T-helper 1 cell treated with Interleukin-12 subunit alpha and Interleukin-12 subunit beta and Interleukin-4 antibody, amounts not matched to agents 30 μg/mL and 1 μg/mL, for 36 hours (primary cell): ENCODE results near the gene ICAM4.

Experiments used
- H3K27ac Mint-ChIP-seq: one replicate; pipeline ENCODE4 v1.8.0; 2021; ENCODE audit warnings: mild to moderate bottlenecking, mixed read lengths
- H3K27me3 Mint-ChIP-seq: one replicate; pipeline ENCODE4 v1.8.0; 2021; ENCODE audit warnings: low read depth, mixed read lengths
- H3K36me3 Mint-ChIP-seq: one replicate; pipeline ENCODE4 v1.8.0; 2021; ENCODE audit warnings: low read depth, mixed read lengths
- H3K4me1 Mint-ChIP-seq: one replicate; pipeline ENCODE4 v1.8.0; 2021; ENCODE audit warnings: low read depth, mixed read lengths
- H3K4me3 Mint-ChIP-seq: one replicate; pipeline ENCODE4 v1.8.0; 2021; ENCODE audit warnings: mild to moderate bottlenecking, moderate library complexity, mixed read lengths
- H3K9me3 Mint-ChIP-seq: one replicate; pipeline ENCODE4 v1.8.0; 2021; ENCODE audit warnings: mixed read lengths

ICAM4 gene

DNA sequence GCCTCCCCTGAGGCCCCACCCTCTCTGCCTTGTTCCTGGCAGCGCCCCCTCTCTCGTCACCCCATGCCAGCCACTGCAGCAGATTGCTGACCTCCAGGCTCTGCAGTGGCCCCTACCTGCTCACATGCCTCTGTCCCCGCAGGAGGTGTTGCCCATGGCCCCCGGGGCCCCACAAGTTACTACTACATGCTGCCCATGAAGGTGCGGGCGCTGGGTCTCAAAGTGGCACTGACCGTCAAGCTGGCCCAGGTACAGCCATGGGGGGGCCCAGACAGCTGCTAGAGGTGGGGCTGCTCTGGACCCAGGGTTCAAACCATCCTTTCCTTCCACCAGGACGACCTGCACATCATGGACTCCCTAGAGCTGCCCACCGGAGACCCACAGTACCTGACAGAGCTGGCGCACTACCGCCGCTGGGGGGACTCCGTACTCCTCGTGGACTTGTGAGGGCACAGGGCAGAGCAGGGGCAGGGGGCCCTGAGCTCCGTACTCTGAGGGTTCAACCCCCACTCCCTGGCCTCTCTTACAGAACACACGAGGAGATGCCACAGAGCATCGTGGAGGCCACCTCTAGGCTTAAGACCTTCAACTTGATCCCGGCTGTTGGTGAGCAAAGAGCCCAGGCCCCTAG is 28.6 kb upstream of the ICAM4 start:
- no peaks in the 10 kb centered on the region for H3K9me3 Mint-ChIP-seq
- no peak overlapping the region for H3K27ac Mint-ChIP-seq
- no peaks in the 10 kb centered on the region for H3K27me3 Mint-ChIP-seq
- peaks cover 20% of the 10 kb centered on the region for H3K4me1 Mint-ChIP-seq
- no peak overlapping the region for H3K4me3 Mint-ChIP-seq
- peaks cover 27% of the 10 kb centered on the region for H3K36me3 Mint-ChIP-seq

DNA sequence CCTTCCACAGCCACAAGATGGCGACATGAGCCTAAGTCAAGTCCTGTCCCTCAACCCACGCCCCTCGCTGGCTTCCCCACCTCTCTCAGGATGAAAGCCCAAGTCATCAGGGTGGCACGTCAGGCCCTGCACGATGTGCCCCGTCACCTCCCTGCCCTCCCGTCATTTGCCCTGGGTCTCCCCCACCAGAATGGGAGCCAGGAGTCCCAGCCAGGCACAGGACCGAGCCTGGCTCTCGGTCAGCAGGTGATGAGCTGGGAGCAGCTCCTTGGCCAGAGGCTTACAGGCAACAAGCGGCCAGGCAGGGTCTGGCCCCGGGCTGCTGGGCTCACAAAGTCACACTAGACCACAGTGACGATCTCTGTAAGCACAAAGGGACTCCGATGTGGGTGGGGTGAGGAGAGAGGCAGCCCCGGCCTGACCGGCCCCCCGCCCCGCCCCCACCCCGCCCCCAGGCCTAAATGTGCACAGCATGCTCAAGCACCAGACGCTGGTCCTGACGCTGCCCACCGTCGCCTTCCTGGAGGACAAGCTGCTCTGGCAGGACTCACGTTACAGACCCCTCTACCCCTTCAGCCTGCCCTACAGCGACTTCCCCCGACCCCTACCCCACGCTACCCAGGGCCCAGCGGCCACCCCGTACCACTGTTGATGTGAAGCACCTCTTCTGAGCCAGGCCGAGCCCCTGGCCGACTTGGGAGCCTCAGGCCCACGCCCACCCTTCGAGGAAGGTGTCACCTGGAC is 27.4 kb upstream of the ICAM4 start:
- Mint-ChIP-seq H3K36me3 (peaks cover 19% of the 10 kb centered on the region), H3K4me3 (peak overlapping the region; percentile 34)

DNA sequence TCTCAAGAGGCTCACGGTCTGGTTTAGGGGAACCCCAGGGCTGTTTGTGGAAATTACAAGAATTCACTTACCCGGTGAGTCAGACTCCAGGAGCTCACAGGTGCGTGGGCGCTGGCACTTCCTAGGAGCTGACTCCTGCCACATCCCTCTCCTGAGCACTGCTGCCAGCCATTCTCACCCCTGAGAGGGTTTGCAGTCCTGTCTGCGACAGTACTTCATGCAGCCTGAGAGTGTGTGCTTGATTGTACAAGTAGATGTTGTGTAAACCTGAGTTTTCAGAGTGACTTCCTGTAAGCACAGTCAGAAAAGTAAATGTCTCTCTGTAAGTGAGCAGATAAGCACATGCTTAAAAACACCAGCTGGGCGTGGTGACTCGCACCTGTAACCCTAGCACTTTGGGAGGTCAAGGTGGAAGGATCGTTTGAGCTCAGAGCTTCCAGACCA is 26.6 kb upstream of the ICAM4 start:
- Mint-ChIP-seq H3K36me3 (peaks cover 16% of the 10 kb centered on the region), H3K27me3 (no peaks in the 10 kb centered on the region), H3K4me1 (peaks cover 17% of the 10 kb centered on the region), H3K27ac (peak overlapping the region; percentile 89), H3K4me3 (peak overlapping the region; percentile 60), H3K9me3 (no peaks in the 10 kb centered on the region)

More for the DNA sequence above, 27.4 kb upstream of the ICAM4 start:
- H3K9me3 Mint-ChIP-seq, result no peaks in the 10 kb centered on the region
- no peaks in the 10 kb centered on the region for H3K27me3 Mint-ChIP-seq
- peak overlapping the region; percentile 89 for H3K27ac Mint-ChIP-seq
- H3K4me1 Mint-ChIP-seq, result peaks cover 17% of the 10 kb centered on the region

DNA sequence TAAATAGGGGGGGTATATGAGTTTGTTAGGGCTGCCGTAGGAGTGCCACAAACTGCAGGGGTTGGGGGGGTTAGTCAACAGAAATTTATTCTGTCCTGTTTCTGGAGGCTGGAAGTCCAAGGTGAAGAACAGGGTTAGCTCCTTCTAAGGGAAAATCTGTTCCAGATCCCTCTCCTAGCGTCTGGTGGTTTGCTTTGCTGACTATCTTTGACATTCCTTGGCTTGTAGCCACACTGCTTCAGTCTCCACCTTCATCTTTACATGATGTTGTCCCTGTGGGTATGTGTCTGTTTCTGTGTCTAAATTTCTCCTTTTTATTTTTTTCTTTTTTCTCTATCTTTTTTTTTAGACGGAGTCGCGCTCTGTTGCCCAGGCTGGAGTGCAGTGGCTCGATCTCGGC is 24.0 kb upstream of the ICAM4 start:
- H3K36me3 Mint-ChIP-seq, result peaks cover 5% of the 10 kb centered on the region
- H3K27me3 Mint-ChIP-seq, result no peaks in the 10 kb centered on the region
- no peak overlapping the region for H3K4me3 Mint-ChIP-seq
- H3K4me1 Mint-ChIP-seq, result peaks cover 17% of the 10 kb centered on the region
- H3K9me3 Mint-ChIP-seq, result no peaks in the 10 kb centered on the region
- H3K27ac Mint-ChIP-seq, result no peak overlapping the region

DNA sequence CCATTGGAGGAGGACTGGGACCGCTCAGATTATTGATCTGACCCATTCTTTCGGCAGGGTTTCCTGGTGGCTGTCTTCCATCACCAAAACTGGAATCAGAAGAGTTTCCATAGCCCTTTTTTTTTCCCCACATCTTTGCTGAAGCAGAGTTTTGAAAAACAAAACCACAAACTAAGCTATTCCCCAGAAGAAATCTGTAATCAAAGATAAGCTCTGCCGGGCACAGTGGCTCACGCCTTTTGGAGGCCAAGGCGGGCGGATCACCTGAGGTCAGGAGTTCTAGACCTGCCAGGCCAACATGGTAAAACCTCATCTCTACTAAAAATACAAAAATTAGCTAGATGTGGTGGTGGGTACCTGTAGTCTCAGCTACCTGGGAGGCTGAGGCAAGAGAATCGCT is 20.0 kb upstream of the ICAM4 start:
- H3K27ac Mint-ChIP-seq, result no peak overlapping the region
- H3K4me3 Mint-ChIP-seq, result no peak overlapping the region
- H3K9me3 Mint-ChIP-seq, result no peaks in the 10 kb centered on the region
- H3K36me3 Mint-ChIP-seq, result peaks cover 3% of the 10 kb centered on the region
- peaks cover 11% of the 10 kb centered on the region for H3K4me1 Mint-ChIP-seq
- H3K27me3 Mint-ChIP-seq, result no peaks in the 10 kb centered on the region

DNA sequence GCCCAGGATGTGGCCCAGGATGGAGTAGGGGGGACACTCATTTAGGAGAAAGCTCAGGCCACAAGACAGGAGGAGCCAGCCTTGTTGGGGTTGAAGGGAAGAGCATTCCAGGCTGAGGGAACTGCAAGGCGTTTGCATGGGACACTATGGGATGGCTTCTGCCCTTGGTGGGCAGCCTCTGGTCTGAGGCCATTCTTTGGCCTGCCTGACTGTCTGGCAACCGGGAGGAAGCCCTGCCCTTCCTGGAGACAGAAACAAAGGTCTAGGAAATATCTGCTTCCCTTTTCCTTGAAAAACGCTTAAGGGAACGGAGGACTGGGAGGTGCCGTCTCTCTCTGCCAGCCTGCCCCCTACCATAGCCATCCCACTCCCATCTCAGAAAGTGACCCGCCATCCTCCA is 18.7 kb upstream of the ICAM4 start:
- Mint-ChIP-seq H3K4me3 (no peak overlapping the region), H3K27ac (no peak overlapping the region)

DNA sequence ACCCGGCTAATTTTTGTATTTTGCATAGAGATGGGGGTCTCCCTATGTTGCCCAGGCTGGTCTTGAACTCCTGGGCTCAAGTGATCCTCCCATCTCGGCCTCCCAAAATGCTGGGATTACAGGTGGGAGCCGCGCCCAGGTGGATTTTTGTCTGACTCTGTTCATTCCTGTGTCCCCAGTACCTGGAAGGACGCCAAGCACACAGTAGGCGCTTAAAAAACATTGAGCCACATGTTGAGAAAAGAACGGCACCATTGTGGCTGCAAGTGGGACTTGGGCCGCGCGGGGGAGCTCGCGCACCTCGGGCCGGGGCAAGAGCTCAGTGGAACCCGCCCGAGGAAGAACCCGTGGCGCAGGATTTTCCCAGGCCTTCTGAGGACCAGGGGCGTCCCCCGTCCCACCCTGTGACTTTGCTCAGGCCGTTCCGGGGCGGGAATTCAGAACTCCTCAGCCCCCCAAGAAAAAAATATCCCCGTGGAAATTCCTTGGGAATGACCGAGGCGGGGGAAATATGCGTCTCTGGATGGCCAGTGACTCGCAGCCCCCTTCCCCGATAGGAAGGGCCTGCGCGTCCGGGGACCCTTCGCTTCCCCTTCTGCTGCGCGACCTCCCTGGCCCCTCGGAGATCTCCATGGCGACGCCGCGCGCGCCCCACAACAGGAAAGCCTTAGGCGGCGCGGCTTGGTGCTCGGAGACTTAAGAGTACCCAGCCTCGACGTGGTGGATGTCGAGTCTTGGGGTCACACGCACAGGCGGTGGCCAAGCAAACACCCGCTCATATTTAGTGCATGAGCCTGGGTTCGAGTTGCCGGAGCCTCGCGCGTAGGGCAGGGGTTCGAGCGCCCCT is 17.2 kb upstream of the ICAM4 start:
- Mint-ChIP-seq H3K4me1 (peaks cover 19% of the 10 kb centered on the region), H3K36me3 (peaks cover 7% of the 10 kb centered on the region), H3K27ac (peak overlapping the region; percentile 90), H3K27me3 (no peaks in the 10 kb centered on the region), H3K4me3 (peak overlapping the region; percentile 90), H3K9me3 (no peaks in the 10 kb centered on the region)

More for the DNA sequence above, 18.7 kb upstream of the ICAM4 start:
- Mint-ChIP-seq H3K9me3 (no peaks in the 10 kb centered on the region), H3K36me3 (peaks cover 3% of the 10 kb centered on the region), H3K27me3 (no peaks in the 10 kb centered on the region), H3K4me1 (peaks cover 16% of the 10 kb centered on the region)

DNA sequence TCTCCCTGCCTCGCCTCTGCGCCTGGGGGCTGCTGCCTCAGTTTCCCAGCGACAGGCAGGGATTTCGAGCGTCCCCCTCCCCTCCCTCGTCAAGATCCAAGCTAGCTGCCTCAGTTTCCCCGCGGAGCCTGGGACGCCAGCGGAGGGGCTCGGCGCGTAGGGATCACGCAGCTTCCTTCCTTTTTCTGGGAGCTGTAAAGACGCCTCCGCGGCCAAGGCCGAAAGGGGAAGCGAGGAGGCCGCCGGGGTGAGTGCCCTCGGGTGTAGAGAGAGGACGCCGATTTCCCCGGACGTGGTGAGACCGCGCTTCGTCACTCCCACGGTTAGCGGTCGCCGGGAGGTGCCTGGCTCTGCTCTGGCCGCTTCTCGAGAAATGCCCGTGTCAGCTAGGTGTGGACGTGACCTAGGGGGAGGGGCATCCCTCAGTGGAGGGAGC is 16.6 kb upstream of the ICAM4 start:
- Mint-ChIP-seq H3K4me3 (peak overlapping the region; percentile 90), H3K27me3 (no peaks in the 10 kb centered on the region), H3K9me3 (no peaks in the 10 kb centered on the region), H3K4me1 (peaks cover 23% of the 10 kb centered on the region), H3K27ac (peak overlapping the region; percentile 90), H3K36me3 (peaks cover 14% of the 10 kb centered on the region)

DNA sequence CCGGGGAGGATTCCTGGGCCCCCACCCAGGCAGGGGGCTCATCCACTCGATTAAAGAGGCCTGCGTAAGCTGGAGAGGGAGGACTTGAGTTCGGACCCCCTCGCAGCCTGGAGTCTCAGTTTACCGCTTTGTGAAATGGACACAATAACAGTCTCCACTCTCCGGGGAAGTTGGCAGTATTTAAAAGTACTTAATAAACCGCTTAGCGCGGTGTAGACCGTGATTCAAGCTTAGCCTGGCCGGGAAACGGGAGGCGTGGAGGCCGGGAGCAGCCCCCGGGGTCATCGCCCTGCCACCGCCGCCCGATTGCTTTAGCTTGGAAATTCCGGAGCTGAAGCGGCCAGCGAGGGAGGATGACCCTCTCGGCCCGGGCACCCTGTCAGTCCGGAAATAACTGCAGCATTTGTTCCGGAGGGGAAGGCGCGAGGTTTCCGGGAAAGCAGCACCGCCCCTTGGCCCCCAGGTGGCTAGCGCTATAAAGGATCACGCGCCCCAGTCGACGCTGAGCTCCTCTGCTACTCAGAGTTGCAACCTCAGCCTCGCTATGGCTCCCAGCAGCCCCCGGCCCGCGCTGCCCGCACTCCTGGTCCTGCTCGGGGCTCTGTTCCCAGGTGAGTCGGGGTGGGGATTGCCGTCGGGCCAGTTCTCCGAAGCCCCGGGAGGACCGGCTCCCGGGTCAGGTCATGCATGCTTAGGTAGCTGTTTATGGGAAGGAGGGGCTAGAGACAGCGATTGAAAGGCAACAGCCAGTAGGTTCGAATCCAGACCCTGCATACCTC is 15.9 kb upstream of the ICAM4 start, which contains the start of gene ICAM1:
TSS of gene ICAM1 (plus strand) at position 505 of the 779 bp plus-strand sequence. CDS start at position 545, 40 bp downstream.
- H3K4me1 Mint-ChIP-seq, result peaks cover 24% of the 10 kb centered on the region
- peak within 1 kb of the TSS; percentile 90 for H3K27ac Mint-ChIP-seq
- H3K4me3 Mint-ChIP-seq, result peak within 1 kb of the TSS; percentile 90
- peaks cover 16% of the 10 kb centered on the region for H3K36me3 Mint-ChIP-seq
- H3K27me3 Mint-ChIP-seq, result no peaks in the 10 kb centered on the region
- no peaks in the 10 kb centered on the region for H3K9me3 Mint-ChIP-seq

DNA sequence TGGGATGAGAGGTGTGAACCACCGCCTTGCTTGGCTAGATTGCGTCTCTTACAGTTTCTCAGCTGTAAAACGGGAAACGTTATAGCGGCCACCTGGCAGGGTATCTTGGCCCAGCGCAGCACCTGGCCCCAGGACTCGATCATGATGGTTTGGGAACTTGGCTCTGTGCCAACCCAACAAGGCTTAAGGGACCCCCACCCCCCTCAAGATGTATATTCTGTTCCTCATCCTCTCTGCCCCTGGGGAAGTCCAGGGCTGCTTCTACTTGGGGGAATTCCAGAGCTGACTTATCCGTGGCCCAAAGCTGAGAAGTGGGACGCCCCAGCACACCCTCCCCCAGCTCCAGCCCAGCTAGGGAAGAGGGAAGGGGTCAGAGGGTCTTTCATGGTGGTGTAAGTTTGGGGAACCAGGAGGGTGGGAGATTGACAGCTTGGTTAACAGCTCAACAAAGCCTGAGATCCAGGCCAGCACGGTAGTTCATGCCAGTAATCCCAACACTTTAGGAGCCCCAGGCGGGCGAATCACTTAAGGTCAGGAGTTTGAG is 15.1 kb upstream of the ICAM4 start:
- H3K4me3 Mint-ChIP-seq, result peak overlapping the region; percentile 90
- no peaks in the 10 kb centered on the region for H3K27me3 Mint-ChIP-seq
- H3K27ac Mint-ChIP-seq, result peak overlapping the region; percentile 90
- H3K4me1 Mint-ChIP-seq, result peaks cover 24% of the 10 kb centered on the region
- H3K9me3 Mint-ChIP-seq, result no peaks in the 10 kb centered on the region
- peaks cover 16% of the 10 kb centered on the region for H3K36me3 Mint-ChIP-seq

DNA sequence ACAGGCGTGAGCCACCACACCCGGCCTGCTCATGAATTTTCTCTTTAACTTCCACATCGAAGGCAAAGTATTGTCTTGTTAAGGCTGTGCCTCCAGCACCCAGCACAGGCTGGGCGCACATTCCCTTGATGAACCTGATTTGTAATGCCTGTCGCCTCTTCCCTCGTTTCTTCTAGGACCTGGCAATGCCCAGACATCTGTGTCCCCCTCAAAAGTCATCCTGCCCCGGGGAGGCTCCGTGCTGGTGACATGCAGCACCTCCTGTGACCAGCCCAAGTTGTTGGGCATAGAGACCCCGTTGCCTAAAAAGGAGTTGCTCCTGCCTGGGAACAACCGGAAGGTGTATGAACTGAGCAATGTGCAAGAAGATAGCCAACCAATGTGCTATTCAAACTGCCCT is 12.2 kb upstream of the ICAM4 start:
- peaks cover 30% of the 10 kb centered on the region for H3K36me3 Mint-ChIP-seq
- H3K4me3 Mint-ChIP-seq, result peak overlapping the region; percentile 67
- peaks cover 23% of the 10 kb centered on the region for H3K4me1 Mint-ChIP-seq
- peak overlapping the region; percentile 59 for H3K27ac Mint-ChIP-seq
- H3K27me3 Mint-ChIP-seq, result no peaks in the 10 kb centered on the region
- H3K9me3 Mint-ChIP-seq, result no peaks in the 10 kb centered on the region

DNA sequence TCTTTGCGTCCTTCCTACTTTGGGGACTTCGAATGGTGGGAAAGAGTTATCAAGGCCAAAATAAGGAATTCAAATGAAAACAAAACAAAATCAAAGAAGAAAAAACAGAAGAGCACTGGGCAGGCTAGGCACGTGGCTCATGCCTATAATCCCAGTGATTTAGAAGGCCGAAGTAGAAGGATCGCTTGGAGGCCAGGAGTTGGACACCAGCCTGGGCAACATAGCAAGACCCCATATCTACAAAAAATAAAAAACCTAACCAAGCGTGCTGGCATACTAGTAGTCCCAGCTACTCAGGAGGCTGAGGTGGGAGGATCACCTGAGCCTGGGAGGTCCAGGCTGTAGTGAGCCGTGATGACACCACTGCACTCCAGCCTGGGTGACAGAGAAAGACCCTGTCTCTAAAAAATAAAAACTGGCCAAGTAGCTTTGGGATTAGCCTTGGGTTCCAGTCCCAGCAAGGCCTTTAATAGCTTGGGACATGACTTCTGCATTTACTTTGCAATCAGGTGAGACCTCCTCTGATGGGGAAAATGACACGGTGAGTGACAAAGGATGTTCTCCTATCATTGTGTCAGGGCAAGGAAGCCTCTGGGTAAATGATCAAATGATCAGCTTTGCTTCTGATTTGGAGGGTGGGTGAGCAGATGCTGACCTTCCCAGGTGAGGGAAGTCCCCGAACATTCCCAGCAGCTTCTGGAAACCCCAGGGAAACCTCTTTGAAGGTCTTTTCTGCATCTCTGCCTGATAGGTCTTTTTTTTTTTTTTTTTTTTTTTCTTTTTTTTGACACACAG is 8.8 kb upstream of the ICAM4 start:
- Mint-ChIP-seq H3K4me1 (peaks cover 20% of the 10 kb centered on the region), H3K27me3 (no peaks in the 10 kb centered on the region), H3K36me3 (peaks cover 35% of the 10 kb centered on the region), H3K27ac (no peak overlapping the region), H3K9me3 (no peaks in the 10 kb centered on the region), H3K4me3 (no peak overlapping the region)

DNA sequence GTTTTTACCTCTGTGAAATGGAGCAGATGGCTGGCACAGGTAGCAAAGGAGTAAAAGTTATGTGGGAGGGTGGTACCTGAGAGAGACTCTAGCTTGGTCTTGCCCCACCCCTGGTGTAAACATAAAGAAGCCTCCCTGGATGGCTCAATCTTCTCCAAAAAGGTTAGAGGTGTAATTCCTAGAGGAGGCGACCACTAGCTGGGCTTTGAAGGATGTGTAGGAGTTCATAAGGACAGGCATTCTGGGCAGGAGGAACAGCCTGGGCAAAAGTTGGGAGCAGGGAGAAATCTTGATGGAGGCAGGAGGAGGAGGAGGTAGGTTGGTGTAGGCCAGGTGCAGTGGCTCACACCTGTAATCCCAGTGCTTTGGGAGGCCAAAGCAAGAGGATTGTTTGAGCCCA is 7.8 kb upstream of the ICAM4 start:
- H3K4me1 Mint-ChIP-seq, result peaks cover 19% of the 10 kb centered on the region
- no peaks in the 10 kb centered on the region for H3K27me3 Mint-ChIP-seq
- H3K4me3 Mint-ChIP-seq, result peak overlapping the region; percentile 30
- peaks cover 42% of the 10 kb centered on the region for H3K36me3 Mint-ChIP-seq
- H3K27ac Mint-ChIP-seq, result no peak overlapping the region
- no peaks in the 10 kb centered on the region for H3K9me3 Mint-ChIP-seq
